Activated B cell treated with CpG ODN at 0.5 μM for 24 hours (primary cell): Measurements from ENCODE around the gene IQSEC1. TPM values are rescaled to one million over a fixed set of nuclear protein-coding genes. Genes with fewer than 3 reads are reported as not detected.
A peak's percentile ranks its signal among the peaks of the same experiment; 100 is the strongest.

ENCODE experiments used
- ATAC-seq: fragments of 200-7000 bp; cut with Tn5 transposase; one replicate; pipeline ENCODE4 v1.10.0; 2021; ENCODE audit warnings: low read depth, mild to moderate bottlenecking, moderate library complexity
- CTCF ChIA-PET: fragments of 350-600 bp; sonication (Branson Sonifier 250); formaldehyde crosslinking; loops from one replicate; lab custom pipeline; 2021; ENCODE audit warnings: antibody characterized with exemption; lab: Charles Lee
- POLR2A ChIA-PET: fragments of 350-600 bp; sonication (Branson Sonifier 250); formaldehyde crosslinking; loops from one replicate; lab custom pipeline; 2021; ENCODE audit warnings: antibody characterized with exemption; lab: Charles Lee
- DNase-seq: peaks from one replicate; pipeline ENCODE4 v3.0.0; 2022
- H3K27ac Mint-ChIP-seq: one replicate; pipeline ENCODE4 v1.8.0; 2020; ENCODE audit warnings: mixed read lengths
- H3K27me3 Mint-ChIP-seq: one replicate; pipeline ENCODE4 v1.8.0; 2021; ENCODE audit warnings: mixed read lengths
- H3K36me3 Mint-ChIP-seq: one replicate; pipeline ENCODE4 v1.8.0; 2021; ENCODE audit warnings: low read depth, mixed read lengths
- H3K4me1 Mint-ChIP-seq: one replicate; pipeline ENCODE4 v1.8.0; 2021; ENCODE audit warnings: mixed read lengths
- H3K4me3 Mint-ChIP-seq: one replicate; pipeline ENCODE4 v1.8.0; 2020; ENCODE audit warnings: mild to moderate bottlenecking, mixed read lengths
- H3K9me3 Mint-ChIP-seq: one replicate; pipeline ENCODE4 v1.8.0; 2020; ENCODE audit warnings: mixed read lengths
- CTCF ChIP-seq: fragments of 200-600 bp; IDR thresholded peaks from one replicate; pipeline ENCODE4 v1.8.0; 2022; ENCODE audit warnings: antibody characterized with exemption, mild to moderate bottlenecking
- intact Hi-C: fragments of 100-400 bp; cut with micrococcal nuclease; formaldehyde crosslinking; loops from one replicate; pipeline ENCODE4 v1.15.1; 2024
- total RNA-seq: library from RNA; stranded (reverse); gene quantifications from 2 replicates; pipeline ENCODE4 v1.2.3, GENCODE V29; 2022

The IQSEC1 gene
- total RNA-seq, 1 donor from 2014 or later: 296 TPM

GRCh38 chr3:12905316-12906071 is 167.7 kb downstream of the IQSEC1 start:
- H3K27ac Mint-ChIP-seq: no peak overlapping the region
- TF ChIP-seq CTCF: no peak
- CTCF ChIA-PET: no interaction called here
- peaks cover 39% of the 10 kb centered on the region for H3K4me1 Mint-ChIP-seq
- H3K36me3 Mint-ChIP-seq: peaks cover 89% of the 10 kb centered on the region
- no peaks in the 10 kb centered on the region for H3K9me3 Mint-ChIP-seq
- intact Hi-C loops: no loop called here
- POLR2A ChIA-PET: interaction anchor here (1.0 to 1.4 kb wide), 2 partner anchors 10 to 65 kb away, joined by 3 read pairs; partner anchors contain the start of gene RPL32
- no peak for ATAC-seq
- H3K4me3 Mint-ChIP-seq: no peak overlapping the region
- DNase-seq: no peak
- no peaks in the 10 kb centered on the region for H3K27me3 Mint-ChIP-seq

GRCh38 chr3:12904951-12905315 is 168.3 kb downstream of the IQSEC1 start:
- ATAC-seq: no peak
- DNase-seq: no peak
- peaks cover 90% of the 10 kb centered on the region for H3K36me3 Mint-ChIP-seq
- no peak overlapping the region for H3K4me3 Mint-ChIP-seq
- POLR2A ChIA-PET: interaction anchor here (1.0 to 1.4 kb wide), 2 partner anchors 9 to 64 kb away, joined by 3 read pairs; partner anchors contain the start of gene RPL32
- peaks cover 39% of the 10 kb centered on the region for H3K4me1 Mint-ChIP-seq
- H3K9me3 Mint-ChIP-seq: no peaks in the 10 kb centered on the region
- H3K27ac Mint-ChIP-seq: no peak overlapping the region
- no peak for TF ChIP-seq CTCF
- H3K27me3 Mint-ChIP-seq: no peaks in the 10 kb centered on the region
- intact Hi-C loops: loop anchor here (5.0 kb wide), 2 partner anchors 77 to 92 kb away; no protein-coding TSS in a partner anchor
- CTCF ChIA-PET: no interaction called here

GRCh38 chr3:12903881-12904280 is 169.3 kb downstream of the IQSEC1 start:
- intact Hi-C loops: loop anchor here (5.0 kb wide), 2 partner anchors 78 to 93 kb away; no protein-coding TSS in a partner anchor
- peak overlapping the region; percentile 66 for H3K27ac Mint-ChIP-seq
- CTCF ChIA-PET: interaction anchor here (0.8 to 1.5 kb wide), 2 partner anchors 80 to 92 kb away, joined by 3 read pairs; no protein-coding TSS in a partner anchor
- H3K36me3 Mint-ChIP-seq: peaks cover 89% of the 10 kb centered on the region
- TF ChIP-seq CTCF: no peak
- no peaks in the 10 kb centered on the region for H3K9me3 Mint-ChIP-seq
- POLR2A ChIA-PET: interaction anchor here (0.6 to 1.4 kb wide), 2 partner anchors 8 to 91 kb away, joined by 3 to 4 read pairs; no protein-coding TSS in a partner anchor
- no peak overlapping the region for H3K4me3 Mint-ChIP-seq
- peaks cover 39% of the 10 kb centered on the region for H3K4me1 Mint-ChIP-seq
- no peak for ATAC-seq
- DNase-seq: no peak
- no peaks in the 10 kb centered on the region for H3K27me3 Mint-ChIP-seq

GRCh38 chr3:12903000-12903800 is 170.0 kb downstream of the IQSEC1 start:
- Mint-ChIP-seq H3K4me1 (peaks cover 39% of the 10 kb centered on the region), H3K36me3 (peaks cover 87% of the 10 kb centered on the region), H3K9me3 (no peaks in the 10 kb centered on the region), H3K27me3 (no peaks in the 10 kb centered on the region), H3K4me3 (no peak overlapping the region), H3K27ac (peak overlapping the region; percentile 66)
- no peak for DNase-seq
- no peak for TF ChIP-seq CTCF
- intact Hi-C loops: loop anchor here (5.0 kb wide), 2 partner anchors 79 to 94 kb away; no protein-coding TSS in a partner anchor
- ChIA-PET POLR2A (interaction anchor here (0.6 to 0.7 kb wide), 3 partner anchors 91 to 577 kb away, joined by 3 to 4 read pairs (median 3); partner anchors contain the start of gene HDAC11), CTCF (interaction anchor here (0.8 to 1.5 kb wide), 3 partner anchors 81 to 143 kb away, joined by 3 read pairs; no protein-coding TSS in a partner anchor)
- ATAC-seq: no peak
